Activated T-cell treated with anti-CD3 and anti-CD28 coated beads for 4 hours (primary cell): Measurements from ENCODE around the gene CSNK2A1.
A peak's percentile ranks its signal among the peaks of the same experiment; 100 is the strongest.

Source experiments
- DNase-seq: peaks from one replicate; pipeline ENCODE4 v3.0.0-alpha.2; 2020

The CSNK2A1 gene

GRCh38 chr20:563187-563586 lies 19.6 kb upstream of the CSNK2A1 start:
- DNase-seq = no peak

GRCh38 chr20:562232-562897 lies 18.8 kb upstream of the CSNK2A1 start:
- no peak for DNase-seq

- DNase-seq = peak; percentile 18
Measured at GRCh38 chr20:561437-562231, 18.0 kb upstream of the CSNK2A1 start.

GRCh38 chr20:560680-561079 lies 17.1 kb upstream of the CSNK2A1 start:
- no peak for DNase-seq

GRCh38 chr20:558117-558516 lies 14.5 kb upstream of the CSNK2A1 start:
- no peak for DNase-seq

- DNase-seq = no peak
Measured at GRCh38 chr20:556984-557383, 13.4 kb upstream of the CSNK2A1 start.

- no peak for DNase-seq
Measured at GRCh38 chr20:555976-556385, 12.4 kb upstream of the CSNK2A1 start.

GRCh38 chr20:550611-551010 lies 7.0 kb upstream of the CSNK2A1 start:
- no peak for DNase-seq

- DNase-seq = no peak
Measured at GRCh38 chr20:549722-550496, 6.3 kb upstream of the CSNK2A1 start.

GRCh38 chr20:548906-549305 lies 5.3 kb upstream of the CSNK2A1 start:
- no peak for DNase-seq

- DNase-seq = no peak
Measured at GRCh38 chr20:547394-547793, 3.8 kb upstream of the CSNK2A1 start.

- DNase-seq = no peak
Measured at GRCh38 chr20:546353-546752, 2.8 kb upstream of the CSNK2A1 start.

GRCh38 chr20:544153-544725 lies 649 bp upstream of the CSNK2A1 start:
- DNase-seq = no peak

GRCh38 chr20:542777-543368 lies 717 bp downstream of the CSNK2A1 start:
- DNase-seq = peak; percentile 8

GRCh38 chr20:540391-541201 lies 3.0 kb downstream of the CSNK2A1 start:
- DNase-seq = no peak

- DNase-seq = no peak
Measured at GRCh38 chr20:539848-540247, 3.7 kb downstream of the CSNK2A1 start.

- no peak for DNase-seq
Measured at GRCh38 chr20:539191-539590, 4.4 kb downstream of the CSNK2A1 start.

- no peak for DNase-seq
Measured at GRCh38 chr20:537983-538382, 5.6 kb downstream of the CSNK2A1 start.

GRCh38 chr20:536426-537010 lies 7.1 kb downstream of the CSNK2A1 start:
- DNase-seq = no peak

- no peak for DNase-seq
Measured at GRCh38 chr20:535958-536357, 7.6 kb downstream of the CSNK2A1 start.

GRCh38 chr20:533526-533925 lies 10.1 kb downstream of the CSNK2A1 start:
- DNase-seq = no peak

GRCh38 chr20:532530-532929 lies 11.1 kb downstream of the CSNK2A1 start:
- no peak for DNase-seq
